Fibroblast of the aortic adventitia (primary cell): ENCODE results near the gene ADNP. TPM values are rescaled to one million over a fixed set of nuclear protein-coding genes. Genes with fewer than 3 reads are reported as not detected.

Source experiments
- DNase-seq: peaks from one replicate; pipeline ENCODE4 v3.0.0-alpha.2; 2010; ENCODE audit warnings: low read depth
- H3K4me3 ChIP-seq: 2 replicates; pipeline ENCODE4 v1.5.1; 2011; ENCODE audit warnings: low read depth, mild to moderate bottlenecking, control low read depth, low read length, moderate library complexity
- total RNA-seq: library from RNA; depleted of rRNA; stranded (reverse); fragments of >200 nt; gene quantifications from 2 replicates; pipeline ENCODE4 v1.2.3, GENCODE V29; 2012; ENCODE audit warnings: low replicate concordance
- TF ChIP-seq, protein P1 (sequence below): IDR thresholded peaks from 2 replicates; pipeline ENCODE4 v1.5.1; 2011; ENCODE audit warnings: mild to moderate bottlenecking, low read length, control low read depth, inconsistent platforms; ENCODE audit not compliant: insufficient read depth

ADNP gene
- total RNA-seq, 1 donor, result 35.4 TPM

DNA sequence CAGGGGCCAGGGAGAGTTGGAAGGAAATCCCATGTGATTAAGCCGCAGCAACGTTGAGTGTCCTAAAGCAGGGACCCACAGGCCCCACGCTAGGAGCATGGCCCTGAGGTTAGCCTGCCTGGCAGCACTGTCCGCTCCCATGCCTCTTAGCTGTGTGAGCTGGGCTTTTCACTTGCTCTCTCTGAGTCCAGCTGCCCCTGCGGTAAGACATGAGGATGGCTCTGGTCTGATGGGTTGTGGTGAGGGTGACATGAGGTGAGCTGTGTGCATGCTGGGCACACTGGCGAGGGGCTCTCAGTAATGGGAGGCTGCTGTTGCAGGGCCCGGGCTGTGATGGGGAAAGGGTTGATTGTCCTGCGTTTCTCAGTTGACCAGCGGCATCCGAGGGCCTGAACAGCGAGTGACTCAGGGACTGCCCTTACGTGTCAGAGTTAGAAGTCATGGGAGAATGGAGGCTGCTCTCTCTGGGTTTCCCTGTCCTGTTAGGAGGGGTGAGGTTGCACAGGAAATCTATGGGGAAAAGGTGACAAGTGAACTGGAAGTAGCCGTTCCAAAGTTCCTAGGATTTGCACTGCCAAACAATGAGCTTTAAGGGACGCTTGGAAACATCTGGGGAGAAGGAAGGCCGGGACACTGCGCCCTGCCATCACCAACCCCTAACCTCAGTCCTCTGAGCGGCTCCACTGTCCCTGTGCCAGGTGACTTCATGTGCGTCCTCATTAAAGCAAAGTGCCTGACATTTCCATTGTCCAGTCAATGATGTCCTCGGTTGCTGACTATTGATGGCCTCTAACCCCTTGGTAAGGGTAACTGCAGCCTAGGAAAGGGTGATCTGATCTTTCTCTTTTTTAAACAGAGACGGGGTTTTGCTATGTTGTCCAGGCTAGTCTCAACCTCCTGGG lies 51.3 kb downstream of the ADNP start:
- DNase-seq, result no peak
- H3K4me3 ChIP-seq, result no peak overlapping the region
- TF ChIP-seq, protein P1, sequence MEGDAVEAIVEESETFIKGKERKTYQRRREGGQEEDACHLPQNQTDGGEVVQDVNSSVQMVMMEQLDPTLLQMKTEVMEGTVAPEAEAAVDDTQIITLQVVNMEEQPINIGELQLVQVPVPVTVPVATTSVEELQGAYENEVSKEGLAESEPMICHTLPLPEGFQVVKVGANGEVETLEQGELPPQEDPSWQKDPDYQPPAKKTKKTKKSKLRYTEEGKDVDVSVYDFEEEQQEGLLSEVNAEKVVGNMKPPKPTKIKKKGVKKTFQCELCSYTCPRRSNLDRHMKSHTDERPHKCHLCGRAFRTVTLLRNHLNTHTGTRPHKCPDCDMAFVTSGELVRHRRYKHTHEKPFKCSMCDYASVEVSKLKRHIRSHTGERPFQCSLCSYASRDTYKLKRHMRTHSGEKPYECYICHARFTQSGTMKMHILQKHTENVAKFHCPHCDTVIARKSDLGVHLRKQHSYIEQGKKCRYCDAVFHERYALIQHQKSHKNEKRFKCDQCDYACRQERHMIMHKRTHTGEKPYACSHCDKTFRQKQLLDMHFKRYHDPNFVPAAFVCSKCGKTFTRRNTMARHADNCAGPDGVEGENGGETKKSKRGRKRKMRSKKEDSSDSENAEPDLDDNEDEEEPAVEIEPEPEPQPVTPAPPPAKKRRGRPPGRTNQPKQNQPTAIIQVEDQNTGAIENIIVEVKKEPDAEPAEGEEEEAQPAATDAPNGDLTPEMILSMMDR, result no peak

DNA sequence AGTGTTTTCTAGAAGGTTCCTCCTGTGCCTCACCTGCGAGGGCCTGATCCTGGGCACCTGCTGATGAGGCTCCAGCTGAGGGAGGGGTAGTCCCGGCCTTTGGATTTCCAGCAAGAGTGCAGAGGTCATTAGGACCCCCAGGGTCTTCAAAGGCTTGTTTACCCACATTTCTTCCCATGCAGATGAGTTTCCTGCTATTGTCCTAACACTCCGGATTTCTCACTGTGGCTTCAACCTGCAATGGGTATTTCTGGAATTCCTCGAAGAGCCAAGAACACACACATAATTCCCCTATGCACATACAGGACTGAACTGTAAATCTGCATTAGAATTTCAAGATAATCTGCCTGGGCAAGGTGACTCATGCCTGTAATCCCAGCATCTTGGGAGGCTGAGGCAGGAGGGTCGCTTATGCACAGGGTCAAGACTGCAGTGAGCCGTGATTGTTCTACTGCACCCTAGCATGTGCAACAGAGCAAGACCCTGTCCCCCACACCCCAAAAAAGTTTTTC lies 53.9 kb downstream of the ADNP start:
- TF ChIP-seq, protein P1, result no peak
- DNase-seq, result no peak
- no peak overlapping the region for H3K4me3 ChIP-seq

DNA sequence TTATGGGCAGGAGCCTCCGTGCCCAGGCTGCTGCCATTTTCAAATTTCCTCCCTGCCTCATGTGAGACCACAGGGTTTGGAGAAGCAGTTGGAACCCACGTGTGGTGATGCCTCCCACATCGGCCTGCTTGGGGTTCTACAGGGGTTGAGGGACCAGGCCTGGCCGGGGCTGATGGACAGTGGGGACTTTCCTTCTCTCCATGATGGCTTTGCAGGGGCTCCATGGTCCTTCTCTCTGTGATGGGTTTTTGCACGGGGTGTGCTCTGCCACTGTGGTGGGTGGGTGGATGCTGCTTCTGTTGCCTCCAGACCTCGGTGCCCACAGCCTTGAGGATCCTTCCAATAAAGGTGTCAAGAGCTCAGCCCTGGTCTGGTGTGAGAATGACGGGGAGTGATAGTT lies 54.4 kb downstream of the ADNP start:
- no peak for DNase-seq
- TF ChIP-seq, protein P1, result no peak
- no peak overlapping the region for H3K4me3 ChIP-seq

DNA sequence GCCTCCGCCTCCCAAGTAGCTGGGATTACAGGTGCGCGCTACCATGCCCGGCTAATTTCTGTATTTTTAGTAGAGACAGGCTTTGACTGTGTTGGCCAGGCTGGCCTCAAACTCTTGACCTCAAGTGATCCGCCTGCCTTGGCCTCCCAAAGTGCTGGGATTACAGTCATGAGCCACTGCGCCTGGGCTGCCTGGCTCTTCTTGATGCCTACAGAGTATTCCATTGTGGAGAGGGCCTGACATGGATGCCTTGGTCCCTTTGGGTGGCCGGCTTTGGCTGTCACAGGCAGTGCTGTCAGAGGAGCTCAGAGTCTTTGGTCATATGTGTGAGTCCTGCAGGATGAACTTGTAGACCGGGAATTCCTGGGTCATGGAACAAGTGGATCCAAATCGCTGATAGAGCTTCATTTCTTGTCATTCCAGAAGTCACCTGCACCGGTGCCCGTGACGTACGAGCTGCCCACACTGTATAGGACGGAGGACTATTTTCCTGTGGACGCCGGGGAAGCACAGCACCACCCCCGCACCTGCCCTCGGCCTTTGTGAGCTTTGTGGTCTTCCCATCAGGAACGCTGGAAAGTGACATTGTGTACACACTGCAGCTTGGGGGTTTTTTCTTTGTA lies 55.1 kb downstream of the ADNP start:
- DNase-seq, result no peak
- TF ChIP-seq, protein P1, result no peak
- no peak overlapping the region for H3K4me3 ChIP-seq

DNA sequence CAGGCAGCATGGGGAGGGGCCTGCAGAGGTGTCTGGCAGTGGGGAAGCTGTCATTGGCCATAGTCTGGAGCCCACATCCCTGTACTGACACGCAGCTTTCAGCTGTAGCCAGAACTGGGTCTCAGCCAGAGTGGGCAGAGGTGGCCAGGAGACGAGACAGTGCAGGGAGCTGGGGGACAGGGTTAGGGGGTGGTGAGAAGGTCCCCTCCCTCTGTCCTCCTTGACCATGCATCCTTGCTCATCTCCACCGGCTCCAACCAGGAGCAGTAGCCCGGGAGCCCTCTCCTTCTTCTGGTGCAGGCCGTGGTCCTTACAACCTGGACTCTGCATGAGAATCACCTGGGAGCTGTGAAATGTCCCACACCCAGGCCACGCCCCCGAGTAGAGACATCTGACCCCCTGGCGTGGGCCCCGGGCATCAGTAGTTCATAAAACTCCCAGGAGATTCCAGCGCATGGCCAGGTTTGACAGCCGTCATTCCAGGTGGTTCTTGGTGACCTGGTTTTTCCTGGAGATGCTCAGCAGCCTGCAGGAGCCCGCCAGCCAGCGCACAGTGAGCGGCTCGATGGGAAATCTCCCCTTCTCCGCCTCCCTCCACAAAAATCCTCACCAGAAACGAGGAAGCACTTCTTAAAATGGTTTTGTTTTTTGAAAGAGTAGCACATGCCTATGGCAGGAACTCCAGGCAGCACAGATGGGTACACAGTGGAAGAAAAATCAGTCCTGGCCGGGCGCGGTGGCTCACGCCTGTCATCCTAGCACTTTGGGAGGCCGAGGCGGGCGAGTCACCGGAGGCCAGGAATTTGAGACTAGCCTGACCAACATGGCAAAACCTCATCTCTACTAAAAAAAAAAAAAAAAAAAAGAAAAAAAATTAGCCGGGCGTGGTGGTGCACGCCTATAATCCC lies 56.2 kb downstream of the ADNP start:
- no peak for DNase-seq
- TF ChIP-seq, protein P1, result no peak
- H3K4me3 ChIP-seq, result no peak overlapping the region

DNA sequence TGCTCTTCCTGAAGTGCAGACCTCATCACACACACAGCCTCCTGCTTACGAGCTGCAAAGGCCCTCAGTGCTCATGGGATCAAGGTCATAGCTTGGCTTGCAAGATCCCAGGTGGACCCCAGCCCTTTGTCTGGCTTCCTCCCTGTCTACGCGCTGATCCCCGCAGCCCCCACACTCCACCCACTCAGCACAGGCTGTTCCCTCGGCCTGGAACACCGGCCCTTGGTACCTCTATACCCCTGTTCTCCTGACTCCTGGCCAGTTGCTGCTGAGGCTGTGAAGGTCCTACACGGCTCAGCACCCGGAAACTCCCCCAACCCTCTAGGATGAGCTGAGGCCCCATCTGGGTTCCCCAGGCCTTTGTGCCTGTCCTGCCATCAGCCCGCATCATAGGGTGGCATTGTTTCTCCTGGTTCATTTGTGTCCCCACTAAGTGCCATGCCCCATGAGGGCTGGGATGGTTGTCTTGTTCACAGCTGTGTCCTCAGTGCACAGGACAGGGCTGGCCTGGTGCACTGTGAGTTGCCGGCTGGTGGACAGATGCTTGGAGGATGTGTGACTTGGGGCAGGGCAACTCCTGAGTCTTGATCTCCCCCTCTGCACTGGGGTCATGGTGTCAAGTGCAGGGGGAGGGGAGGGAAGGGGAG lies 57.0 kb downstream of the ADNP start:
- H3K4me3 ChIP-seq, result no peak overlapping the region
- no peak for DNase-seq
- TF ChIP-seq, protein P1, result no peak
